SK-N-SH (cell line): ENCODE measurements around the gene KRT85. TPM values are rescaled to one million over a fixed set of nuclear protein-coding genes. Genes with fewer than 3 reads are reported as not detected.

Experiments
- CTCF ChIA-PET: fragments of 300-600, 350-600 bp; formaldehyde crosslinking; extraction: SDS; loops from one replicate; lab custom pipeline; 2021; lab: Yijun Ruan, JAX
- POLR2A ChIA-PET: fragments of 350-600 bp; sonication (Branson Sonifier 250); formaldehyde crosslinking; extraction: SDS; loops from one replicate; lab custom pipeline; 2020; ENCODE audit warnings: antibody characterized with exemption, inconsistent platforms; lab: Yijun Ruan, JAX
- DNase-seq: peaks from one replicate; pipeline ENCODE4 v3.0.0; 2012
- H2AFZ ChIP-seq: fragments of 200-600 bp; sonication (generic); 2 replicates; pipeline ENCODE4 v1.8.1; 2016; ENCODE audit warnings: antibody characterized with exemption, mild to moderate bottlenecking, low read depth
- H3F3A ChIP-seq: fragments of 200-600 bp; sonication (generic); replicated peaks from 2 replicates; pipeline ENCODE3; 2016; ENCODE audit warnings: antibody characterized with exemption, mild to moderate bottlenecking; ENCODE audit not compliant: insufficient read depth
- H3K27ac ChIP-seq, 2 experiments: fragments of 200-500 bp in 1 of 2; fragments of 200-600 bp in 1 of 2; sonication (Bioruptor generic) in 1 of 2; sonication (generic), shearing (Covaris generic) in 1 of 2; 2 replicates each; pipeline versions ENCODE4 v1.5.1 to v1.6.1; 2014 to 2016; ENCODE audit warnings: low read depth in 2 of 2, inconsistent platforms in 1 of 2, low read length in 1 of 2, mild to moderate bottlenecking in 1 of 2, mixed read lengths in 1 of 2
- H3K27me3 ChIP-seq: fragments of 200-600 bp; sonication (generic), shearing (Covaris generic); 2 replicates; pipeline ENCODE4 v1.6.1; 2016; ENCODE audit warnings: mixed run types; ENCODE audit not compliant: insufficient read depth
- H3K36me3 ChIP-seq, 2 experiments: fragments of 200-500 bp in 1 of 2; fragments of 200-600 bp in 1 of 2; sonication (Bioruptor generic) in 1 of 2; sonication (generic) in 1 of 2; replicated peaks in 1 of 2; 2 replicates each; pipeline versions ENCODE3 to v1.5.1; 2014 to 2016; ENCODE audit warnings: low read length in 1 of 2, mild to moderate bottlenecking in 1 of 2; ENCODE audit not compliant: insufficient read depth in 2 of 2, control insufficient read depth in 1 of 2
- H3K4me1 ChIP-seq, 2 experiments: fragments of 200-500 bp in 1 of 2; fragments of 200-600 bp in 1 of 2; sonication (Bioruptor generic) in 1 of 2; sonication (generic), shearing (Covaris generic) in 1 of 2; 2 replicates each; pipeline versions ENCODE4 v1.5.1 to v1.6.1; 2014 to 2016; ENCODE audit warnings: low read depth in 1 of 2, low read length in 1 of 2, mixed run types in 1 of 2; ENCODE audit not compliant: insufficient read depth in 2 of 2, control insufficient read depth in 1 of 2
- H3K4me2 ChIP-seq: fragments of 200-600 bp; sonication (generic), shearing (Covaris generic); 2 replicates; pipeline ENCODE4 v1.6.1; 2017; ENCODE audit warnings: mixed run types
- H3K4me3 ChIP-seq, 2 experiments: fragments of 200-500 bp in 1 of 2; fragments of 200-600 bp in 1 of 2; sonication (Bioruptor generic) in 1 of 2; sonication (generic), shearing (Covaris generic) in 1 of 2; 2 replicates each; pipeline versions ENCODE4 v1.5.1 to v1.8.1; 2014 to 2016; ENCODE audit warnings: low read depth in 2 of 2, inconsistent platforms in 1 of 2, low read length in 1 of 2, mild to moderate bottlenecking in 1 of 2, mixed read lengths in 1 of 2, moderate library complexity in 1 of 2
- H3K79me2 ChIP-seq: fragments of 200-600 bp; sonication (generic); 2 replicates; pipeline ENCODE4 v1.8.1; 2017; ENCODE audit warnings: mild to moderate bottlenecking; ENCODE audit not compliant: insufficient read depth
- H3K9ac ChIP-seq: fragments of 200-600 bp; sonication (generic); 2 replicates; pipeline ENCODE4 v1.6.1; 2017; ENCODE audit warnings: mixed run types
- H3K9me2 ChIP-seq: fragments of 200-600 bp; sonication (generic); 2 replicates; pipeline ENCODE4 v1.6.1; 2017; ENCODE audit warnings: mixed run types
- H3K9me3 ChIP-seq: fragments of 200-600 bp; sonication (generic); 2 replicates; pipeline ENCODE4 v1.6.1; 2017; ENCODE audit warnings: mixed run types, mild to moderate bottlenecking, moderate library complexity
- H4K20me1 ChIP-seq: fragments of 200-600 bp; sonication (generic); 2 replicates; pipeline ENCODE4 v1.6.1; 2017; ENCODE audit warnings: mild to moderate bottlenecking, mixed run types; ENCODE audit not compliant: insufficient read depth
- CHD2 ChIP-seq: fragments of 150-350 bp; IDR thresholded peaks from 2 replicates; pipeline ENCODE4 v1.6.1; 2018; ENCODE audit warnings: low read length; ENCODE audit not compliant: partially characterized antibody
- ELF1 ChIP-seq: IDR thresholded peaks from 2 replicates; pipeline ENCODE4 v1.4.0; 2012
- EP300 ChIP-seq, 2 experiments: IDR thresholded peaks; 2 replicates each; pipeline versions ENCODE4 v1.4.0 to v1.6.1; 2012; ENCODE audit warnings: borderline replicate concordance in 1 of 2, low read depth in 1 of 2, low read length in 1 of 2
- EZH2phosphoT487 ChIP-seq: fragments of 200-600 bp; sonication (generic); IDR thresholded peaks from 2 replicates; pipeline ENCODE4 v1.6.1; 2017; ENCODE audit warnings: low read depth, mixed run types, mild to moderate bottlenecking, antibody characterized with exemption, moderate library complexity, borderline replicate concordance
- FOSL2 ChIP-seq: IDR thresholded peaks from 2 replicates; pipeline ENCODE4 v1.4.0; 2012; ENCODE audit warnings: low read depth, mild to moderate bottlenecking, moderate library complexity, borderline replicate concordance
- GABPA ChIP-seq: IDR thresholded peaks from 2 replicates; pipeline ENCODE4 v1.4.0; 2012; ENCODE audit warnings: low read depth, mild to moderate bottlenecking
- GATA2 ChIP-seq: sonication (generic); formaldehyde crosslinking; IDR thresholded peaks from 2 replicates; pipeline ENCODE4 v1.5.0; 2020; ENCODE audit warnings: mild to moderate bottlenecking, missing genetic modification reagents
- JUND ChIP-seq: IDR thresholded peaks from 2 replicates; pipeline ENCODE4 v1.4.0; 2012
- NFIC ChIP-seq: IDR thresholded peaks from 2 replicates; pipeline ENCODE4 v1.4.0; 2012; ENCODE audit warnings: borderline replicate concordance
- NRF1 ChIP-seq: IDR thresholded peaks from 2 replicates; pipeline ENCODE4 v1.6.1; 2012; ENCODE audit warnings: low read depth, mild to moderate bottlenecking, low read length
- POLR2AphosphoS5 ChIP-seq: IDR thresholded peaks from 2 replicates; pipeline ENCODE4 v1.6.1; 2012; ENCODE audit warnings: low read depth, low read length
- RAD21 ChIP-seq: IDR thresholded peaks from 2 replicates; pipeline ENCODE4 v1.6.1; 2012; ENCODE audit warnings: mild to moderate bottlenecking, low read length
- RCOR1 ChIP-seq: fragments of 150-350 bp; IDR thresholded peaks from 2 replicates; pipeline ENCODE4 v1.6.1; 2017; ENCODE audit warnings: antibody characterized with exemption, low read length
- SIN3A ChIP-seq: IDR thresholded peaks from 2 replicates; pipeline ENCODE4 v1.6.1; 2012; ENCODE audit warnings: low read depth, mild to moderate bottlenecking, low read length, moderate library complexity, borderline replicate concordance
- TAF1 ChIP-seq: IDR thresholded peaks from 2 replicates; pipeline ENCODE4 v1.6.1; 2012; ENCODE audit warnings: low read depth, mild to moderate bottlenecking, low read length, moderate library complexity, borderline replicate concordance
- TCF12 ChIP-seq: IDR thresholded peaks from 2 replicates; pipeline ENCODE4 v1.4.0; 2012
- YY1 ChIP-seq: IDR thresholded peaks from 2 replicates; pipeline ENCODE4 v1.4.0; 2012; ENCODE audit warnings: low read depth, mild to moderate bottlenecking
- WGBS: methylation state at CpG from one replicate; pipeline ENCODE4 v1.1.6; 2017; ENCODE audit warnings: low lambda C conversion rate; 5-methylcytosine and 5-hydroxymethylcytosine counted together
- polyA plus RNA-seq, 3 experiments: library from polyadenylated mRNA; depleted of rRNA; stranded (reverse); fragments of >200 nt; gene quantifications; 2 replicates each; pipeline ENCODE4 v1.2.3, GENCODE V29; 2012
- TF ChIP-seq, protein P1 (sequence below): fragments of 150-350 bp; IDR thresholded peaks from 2 replicates; pipeline ENCODE4 v1.6.1; 2016; ENCODE audit warnings: mild to moderate bottlenecking, low read depth, low read length
- TF ChIP-seq, protein P2 (sequence below): IDR thresholded peaks from 2 replicates; pipeline ENCODE4 v1.4.0; 2012; ENCODE audit warnings: low read depth, borderline replicate concordance
- TF ChIP-seq, protein P3 (sequence below): IDR thresholded peaks from 2 replicates; pipeline ENCODE4 v1.6.1; 2012; ENCODE audit warnings: mild to moderate bottlenecking, low read depth, low read length, moderate library complexity
- TF ChIP-seq, protein P4 (sequence below): IDR thresholded peaks from 2 replicates; pipeline ENCODE4 v1.4.0; 2012; ENCODE audit warnings: low read depth

KRT85 gene
- polyA plus RNA-seq, 1 of the 3 experiments (the other 2 are of a cell fraction), result not detected

DNA sequence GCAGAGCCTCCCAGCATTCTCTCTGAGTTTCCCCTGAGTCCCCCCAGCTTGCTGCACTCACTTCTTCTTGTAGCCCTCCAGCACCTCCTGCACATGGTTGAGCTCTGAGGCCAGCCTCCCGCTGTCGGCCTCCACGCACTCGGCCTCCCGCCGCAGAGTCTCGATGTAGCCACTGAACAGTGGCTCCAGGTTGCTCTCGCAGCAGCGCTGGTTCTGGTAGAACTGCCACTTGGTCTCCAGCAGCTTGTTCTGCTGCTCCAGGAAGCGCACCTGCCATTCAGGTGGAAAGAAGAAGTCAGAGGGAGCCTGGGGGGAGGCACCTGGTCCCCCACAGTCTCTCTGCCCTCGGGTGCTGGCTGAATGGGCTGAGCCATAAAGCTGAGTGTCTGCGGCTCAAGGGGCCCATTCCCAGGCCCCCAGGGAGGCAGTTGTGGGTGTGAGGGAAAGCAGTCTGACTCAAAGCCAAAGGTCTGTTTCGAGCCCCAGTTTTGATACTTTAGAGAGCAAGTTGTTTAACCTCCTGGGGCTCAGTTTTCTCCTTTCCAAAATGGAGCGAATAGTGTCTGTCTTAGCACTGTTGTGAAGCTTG lies 2.3 kb downstream of the KRT85 start:
- CTCF ChIA-PET, result interaction anchor here (1.0 to 2.1 kb wide), 6 partner anchors 7 to 520 kb away, joined by 3 to 12 read pairs (median 4); no protein-coding TSS in a partner anchor
- H3K27me3 ChIP-seq, result peaks cover 66% of the 10 kb centered on the region

DNA sequence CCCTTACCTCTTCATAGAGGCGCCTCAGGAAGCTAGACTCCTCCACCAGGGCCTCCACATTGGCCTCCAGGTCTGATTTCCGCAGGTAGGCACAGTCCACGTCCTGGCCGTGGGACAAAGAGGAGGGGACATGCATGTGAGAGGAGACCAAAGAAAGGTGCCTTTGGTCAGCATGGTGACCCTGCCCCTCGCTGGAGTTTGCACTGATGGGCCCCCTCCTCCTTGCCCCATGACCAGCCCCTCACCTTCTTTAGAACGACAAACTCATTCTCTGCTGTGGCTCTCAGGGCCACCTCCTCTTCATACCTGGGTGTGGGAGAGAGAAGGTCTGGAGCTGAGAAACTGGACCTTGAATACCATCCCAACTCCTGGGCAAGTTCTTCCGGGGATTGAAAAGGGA lies 3.2 kb downstream of the KRT85 start:
- Histone ChIP-seq H3F3A (no peaks in the 10 kb centered on the region), H3K27me3 (peaks cover 57% of the 10 kb centered on the region), H3K4me3 (no peak overlapping the region), H3K9ac (no peak overlapping the region), H3K4me2 (no peak overlapping the region), H3K9me3 (no peaks in the 10 kb centered on the region), H4K20me1 (no peaks in the 10 kb centered on the region), H3K36me3 (no peaks in the 10 kb centered on the region), H3K9me2 (no peaks in the 10 kb centered on the region), H3K27ac (no peak overlapping the region), H3K4me1 (no peaks in the 10 kb centered on the region), H3K79me2 (no peaks in the 10 kb centered on the region), H2AFZ (no peak overlapping the region)
- ChIA-PET POLR2A (no interaction called here), CTCF (interaction anchor here (0.6 to 2.1 kb wide), 5 partner anchors 8 to 521 kb away, joined by 3 to 12 read pairs (median 4); no protein-coding TSS in a partner anchor)
- DNase-seq, result no peak
- 40% methylated on average over 7 of the region's 7 CpGs for WGBS
- TF ChIP-seq NRF1 (no peak), JUND (no peak), ELF1 (no peak), GATA2 (CRISPR knock-in tag) (no peak), POLR2AphosphoS5 (no peak), YY1 (no peak), EP300 (IDR thresholded peaks at IDR 0.05; ENCODE audit: borderline replicate concordance in 1 of 2, low read depth in 1 of 2, low read length in 1 of 2) (no peak), NFIC (no peak), EZH2phosphoT487 (no peak), TAF1 (no peak), FOSL2 (no peak), SIN3A (no peak), RAD21 (no peak)
- TF ChIP-seq, protein P1, sequence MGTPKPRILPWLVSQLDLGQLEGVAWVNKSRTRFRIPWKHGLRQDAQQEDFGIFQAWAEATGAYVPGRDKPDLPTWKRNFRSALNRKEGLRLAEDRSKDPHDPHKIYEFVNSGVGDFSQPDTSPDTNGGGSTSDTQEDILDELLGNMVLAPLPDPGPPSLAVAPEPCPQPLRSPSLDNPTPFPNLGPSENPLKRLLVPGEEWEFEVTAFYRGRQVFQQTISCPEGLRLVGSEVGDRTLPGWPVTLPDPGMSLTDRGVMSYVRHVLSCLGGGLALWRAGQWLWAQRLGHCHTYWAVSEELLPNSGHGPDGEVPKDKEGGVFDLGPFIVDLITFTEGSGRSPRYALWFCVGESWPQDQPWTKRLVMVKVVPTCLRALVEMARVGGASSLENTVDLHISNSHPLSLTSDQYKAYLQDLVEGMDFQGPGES, result no peak
- TF ChIP-seq, protein P2, sequence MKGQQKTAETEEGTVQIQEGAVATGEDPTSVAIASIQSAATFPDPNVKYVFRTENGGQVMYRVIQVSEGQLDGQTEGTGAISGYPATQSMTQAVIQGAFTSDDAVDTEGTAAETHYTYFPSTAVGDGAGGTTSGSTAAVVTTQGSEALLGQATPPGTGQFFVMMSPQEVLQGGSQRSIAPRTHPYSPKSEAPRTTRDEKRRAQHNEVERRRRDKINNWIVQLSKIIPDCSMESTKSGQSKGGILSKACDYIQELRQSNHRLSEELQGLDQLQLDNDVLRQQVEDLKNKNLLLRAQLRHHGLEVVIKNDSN, result no peak
- TF ChIP-seq, protein P3, sequence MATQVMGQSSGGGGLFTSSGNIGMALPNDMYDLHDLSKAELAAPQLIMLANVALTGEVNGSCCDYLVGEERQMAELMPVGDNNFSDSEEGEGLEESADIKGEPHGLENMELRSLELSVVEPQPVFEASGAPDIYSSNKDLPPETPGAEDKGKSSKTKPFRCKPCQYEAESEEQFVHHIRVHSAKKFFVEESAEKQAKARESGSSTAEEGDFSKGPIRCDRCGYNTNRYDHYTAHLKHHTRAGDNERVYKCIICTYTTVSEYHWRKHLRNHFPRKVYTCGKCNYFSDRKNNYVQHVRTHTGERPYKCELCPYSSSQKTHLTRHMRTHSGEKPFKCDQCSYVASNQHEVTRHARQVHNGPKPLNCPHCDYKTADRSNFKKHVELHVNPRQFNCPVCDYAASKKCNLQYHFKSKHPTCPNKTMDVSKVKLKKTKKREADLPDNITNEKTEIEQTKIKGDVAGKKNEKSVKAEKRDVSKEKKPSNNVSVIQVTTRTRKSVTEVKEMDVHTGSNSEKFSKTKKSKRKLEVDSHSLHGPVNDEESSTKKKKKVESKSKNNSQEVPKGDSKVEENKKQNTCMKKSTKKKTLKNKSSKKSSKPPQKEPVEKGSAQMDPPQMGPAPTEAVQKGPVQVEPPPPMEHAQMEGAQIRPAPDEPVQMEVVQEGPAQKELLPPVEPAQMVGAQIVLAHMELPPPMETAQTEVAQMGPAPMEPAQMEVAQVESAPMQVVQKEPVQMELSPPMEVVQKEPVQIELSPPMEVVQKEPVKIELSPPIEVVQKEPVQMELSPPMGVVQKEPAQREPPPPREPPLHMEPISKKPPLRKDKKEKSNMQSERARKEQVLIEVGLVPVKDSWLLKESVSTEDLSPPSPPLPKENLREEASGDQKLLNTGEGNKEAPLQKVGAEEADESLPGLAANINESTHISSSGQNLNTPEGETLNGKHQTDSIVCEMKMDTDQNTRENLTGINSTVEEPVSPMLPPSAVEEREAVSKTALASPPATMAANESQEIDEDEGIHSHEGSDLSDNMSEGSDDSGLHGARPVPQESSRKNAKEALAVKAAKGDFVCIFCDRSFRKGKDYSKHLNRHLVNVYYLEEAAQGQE, result no peak
- TF ChIP-seq, protein P4, sequence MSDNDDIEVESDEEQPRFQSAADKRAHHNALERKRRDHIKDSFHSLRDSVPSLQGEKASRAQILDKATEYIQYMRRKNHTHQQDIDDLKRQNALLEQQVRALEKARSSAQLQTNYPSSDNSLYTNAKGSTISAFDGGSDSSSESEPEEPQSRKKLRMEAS, result no peak

More for the DNA sequence above, 2.3 kb downstream of the KRT85 start:
- Histone ChIP-seq H3K9me3 (no peaks in the 10 kb centered on the region), H3K4me3 (no peak overlapping the region), H3K4me2 (no peak overlapping the region), H3F3A (no peaks in the 10 kb centered on the region), H3K79me2 (no peaks in the 10 kb centered on the region), H3K9me2 (no peaks in the 10 kb centered on the region), H3K4me1 (no peaks in the 10 kb centered on the region), H3K9ac (no peak overlapping the region), H3K27ac (no peak overlapping the region), H3K36me3 (no peaks in the 10 kb centered on the region), H2AFZ (no peak overlapping the region), H4K20me1 (no peaks in the 10 kb centered on the region)
- no peak for TF ChIP-seq SIN3A
- TF ChIP-seq JUND, result no peak
- no peak for TF ChIP-seq CHD2
- TF ChIP-seq GATA2 (CRISPR knock-in tag), result no peak
- TF ChIP-seq, protein P1, result no peak
- no peak for TF ChIP-seq RCOR1
- no peak for TF ChIP-seq FOSL2
- TF ChIP-seq GABPA, result no peak
- no peak for TF ChIP-seq TCF12
- 65% methylated on average over 14 of the region's 14 CpGs for WGBS
- no peak for DNase-seq
- POLR2A ChIA-PET, result no interaction called here
